Hypothalamus (tissue), 51 donors: ENCODE measurements around the gene TBL1XR1.

Source experiments
- DNase-seq, 51 donors: peaks; one replicate each; lab custom pipeline; 2025; lab: John Stamatoyannopoulos, UW

Gene TBL1XR1

GRCh38 chr3:177119829-177120228 lies 77.5 kb downstream of the TBL1XR1 start:
- DNase-seq = no peak

- DNase-seq = no peak
Observed at GRCh38 chr3:177114253-177114652, 83.0 kb downstream of the TBL1XR1 start.

GRCh38 chr3:177111541-177111949 lies 85.7 kb downstream of the TBL1XR1 start:
- no peak for DNase-seq

- no peak for DNase-seq
Observed at GRCh38 chr3:177110895-177111294, 86.4 kb downstream of the TBL1XR1 start.

GRCh38 chr3:177110386-177110785 lies 86.9 kb downstream of the TBL1XR1 start:
- no peak for DNase-seq

GRCh38 chr3:177109688-177110330 lies 87.5 kb downstream of the TBL1XR1 start:
- no peak for DNase-seq

- no peak for DNase-seq
Observed at GRCh38 chr3:177108648-177109047, 88.6 kb downstream of the TBL1XR1 start.

GRCh38 chr3:177107461-177108239 lies 89.6 kb downstream of the TBL1XR1 start:
- no peak for DNase-seq

GRCh38 chr3:177106594-177106993 lies 90.7 kb downstream of the TBL1XR1 start:
- DNase-seq = no peak

- no peak for DNase-seq
Observed at GRCh38 chr3:177106184-177106583, 91.1 kb downstream of the TBL1XR1 start.

- no peak for DNase-seq
Observed at GRCh38 chr3:177105623-177106022, 91.7 kb downstream of the TBL1XR1 start.

GRCh38 chr3:177104299-177104992 lies 92.8 kb downstream of the TBL1XR1 start:
- no peak for DNase-seq

GRCh38 chr3:177102553-177102952 lies 94.7 kb downstream of the TBL1XR1 start:
- DNase-seq = no peak

- DNase-seq = no peak
Observed at GRCh38 chr3:177098551-177098950, 98.7 kb downstream of the TBL1XR1 start.

- no peak for DNase-seq
Observed at GRCh38 chr3:177096615-177097014, 100.7 kb downstream of the TBL1XR1 start.

GRCh38 chr3:177093966-177094365 lies 103.3 kb downstream of the TBL1XR1 start:
- no peak for DNase-seq

GRCh38 chr3:177089901-177090300 lies 107.4 kb downstream of the TBL1XR1 start:
- DNase-seq = no peak

- DNase-seq = no peak
Observed at GRCh38 chr3:177089110-177089509, 108.2 kb downstream of the TBL1XR1 start.

- DNase-seq = no peak
Observed at GRCh38 chr3:177085794-177086193, 111.5 kb downstream of the TBL1XR1 start.

GRCh38 chr3:177084616-177085015 lies 112.7 kb downstream of the TBL1XR1 start:
- DNase-seq = no peak

GRCh38 chr3:177080122-177080521 lies 117.2 kb downstream of the TBL1XR1 start:
- DNase-seq = no peak

- DNase-seq = no peak
Observed at GRCh38 chr3:177079684-177080083, 117.6 kb downstream of the TBL1XR1 start.
